Osteoblast (primary cell): ENCODE data around the gene C8B. TPM values are rescaled to one million over a fixed set of nuclear protein-coding genes. Genes with fewer than 3 reads are reported as not detected.

ENCODE experiments used
- DNase-seq: peaks from one replicate; pipeline ENCODE4 v3.0.0; 2011; ENCODE audit warnings: low spot score, mixed read lengths; ENCODE audit not compliant: insufficient read length; ENCODE audit errors: missing footprints
- H2AFZ ChIP-seq: 2 replicates; pipeline ENCODE4 v1.6.0; 2011; ENCODE audit warnings: mild to moderate bottlenecking, low read length
- H3K27ac ChIP-seq: 2 replicates; pipeline ENCODE4 v1.5.1; 2011; ENCODE audit warnings: mild to moderate bottlenecking, low read depth, low read length, moderate library complexity
- H3K27me3 ChIP-seq: 2 replicates; pipeline ENCODE4 v1.6.0; 2012; ENCODE audit warnings: mild to moderate bottlenecking, control low read depth, inconsistent platforms, low read length, moderate library complexity; ENCODE audit not compliant: insufficient read depth
- H3K36me3 ChIP-seq: 2 replicates; pipeline ENCODE4 v1.5.1; 2011; ENCODE audit warnings: mild to moderate bottlenecking, low read length, control low read depth, moderate library complexity; ENCODE audit not compliant: insufficient read depth
- H3K4me1 ChIP-seq: 2 replicates; pipeline ENCODE4 v1.5.1; 2011; ENCODE audit warnings: mild to moderate bottlenecking, low read length, control low read depth, moderate library complexity; ENCODE audit not compliant: insufficient read depth
- H3K4me2 ChIP-seq: 2 replicates; pipeline ENCODE4 v1.6.0; 2011; ENCODE audit warnings: mild to moderate bottlenecking, low read length; ENCODE audit not compliant: insufficient read depth
- H3K4me3 ChIP-seq: fragments of 200-600 bp; sonication (generic); 3 replicates; pipeline ENCODE4 v1.5.1; 2012; ENCODE audit warnings: mild to moderate bottlenecking, low read length, inconsistent platforms; ENCODE audit not compliant: insufficient read depth
- H3K79me2 ChIP-seq: 2 replicates; pipeline ENCODE4 v1.6.0; 2012; ENCODE audit warnings: mild to moderate bottlenecking, low read length, control low read depth, inconsistent platforms; ENCODE audit not compliant: insufficient read depth
- H3K9me3 ChIP-seq: 2 replicates; pipeline ENCODE4 v1.5.1; 2011; ENCODE audit warnings: low read depth, low read length, control low read depth
- H4K20me1 ChIP-seq: 2 replicates; pipeline ENCODE4 v1.6.0; 2012; ENCODE audit warnings: mild to moderate bottlenecking, low read length, control low read depth; ENCODE audit not compliant: insufficient read depth
- CTCF ChIP-seq: IDR thresholded peaks from 2 replicates; pipeline ENCODE4 v1.5.1; 2011; ENCODE audit warnings: mild to moderate bottlenecking, low read depth, low read length, moderate library complexity; ENCODE audit errors: extremely low read depth
- total RNA-seq: library from RNA; depleted of rRNA; stranded (reverse); fragments of >200 nt; gene quantifications from 2 replicates; pipeline ENCODE4 v1.2.3, GENCODE V29; 2012

The C8B gene
- total RNA-seq, 1 donor, result not detected

- DNase-seq, result no peak
- Histone ChIP-seq H3K27me3 (no peaks in the 10 kb centered on the region), H4K20me1 (no peaks in the 10 kb centered on the region), H3K36me3 (no peaks in the 10 kb centered on the region), H3K9me3 (no peaks in the 10 kb centered on the region), H3K4me1 (no peaks in the 10 kb centered on the region), H2AFZ (no peak overlapping the region), H3K4me3 (no peak overlapping the region), H3K27ac (no peak overlapping the region), H3K4me2 (no peak overlapping the region), H3K79me2 (no peaks in the 10 kb centered on the region)
- TF ChIP-seq CTCF, result no peak
Measured at GRCh38 chr1:56972976-56973375, 7.2 kb upstream of the C8B start.

GRCh38 chr1:56970280-56970679 lies 4.5 kb upstream of the C8B start:
- Histone ChIP-seq H3K9me3 (no peaks in the 10 kb centered on the region), H2AFZ (no peak overlapping the region), H3K79me2 (no peaks in the 10 kb centered on the region), H3K4me3 (no peak overlapping the region), H3K4me1 (no peaks in the 10 kb centered on the region), H4K20me1 (no peaks in the 10 kb centered on the region), H3K4me2 (no peak overlapping the region), H3K27me3 (no peaks in the 10 kb centered on the region), H3K27ac (no peak overlapping the region), H3K36me3 (no peaks in the 10 kb centered on the region)
- no peak for DNase-seq
- no peak for TF ChIP-seq CTCF

GRCh38 chr1:56968878-56969495 lies 3.2 kb upstream of the C8B start:
- H3K4me2 ChIP-seq, result no peak overlapping the region
- H2AFZ ChIP-seq, result no peak overlapping the region
- no peaks in the 10 kb centered on the region for H4K20me1 ChIP-seq
- H3K27ac ChIP-seq, result no peak overlapping the region
- H3K9me3 ChIP-seq, result no peaks in the 10 kb centered on the region
- DNase-seq, result no peak
- no peaks in the 10 kb centered on the region for H3K79me2 ChIP-seq
- no peaks in the 10 kb centered on the region for H3K4me1 ChIP-seq
- no peaks in the 10 kb centered on the region for H3K36me3 ChIP-seq
- H3K4me3 ChIP-seq, result no peak overlapping the region
- H3K27me3 ChIP-seq, result no peaks in the 10 kb centered on the region
- no peak for TF ChIP-seq CTCF

- H3K4me3 ChIP-seq, result no peak overlapping the region
- no peak overlapping the region for H3K4me2 ChIP-seq
- no peaks in the 10 kb centered on the region for H3K36me3 ChIP-seq
- no peak overlapping the region for H2AFZ ChIP-seq
- H3K9me3 ChIP-seq, result no peaks in the 10 kb centered on the region
- no peak overlapping the region for H3K27ac ChIP-seq
- H3K27me3 ChIP-seq, result no peaks in the 10 kb centered on the region
- peak; percentile 65 for TF ChIP-seq CTCF
- no peaks in the 10 kb centered on the region for H3K79me2 ChIP-seq
- no peak for DNase-seq
- H3K4me1 ChIP-seq, result no peaks in the 10 kb centered on the region
- H4K20me1 ChIP-seq, result no peaks in the 10 kb centered on the region
Measured at GRCh38 chr1:56967900-56968832, 2.4 kb upstream of the C8B start.
